NCI-H146 (cell line): ENCODE results near the gene TFB2M.

ENCODE experiments used
- DNase-seq: peaks from one replicate; lab custom pipeline; 2025; lab: John Stamatoyannopoulos, UW

Gene TFB2M

DNA sequence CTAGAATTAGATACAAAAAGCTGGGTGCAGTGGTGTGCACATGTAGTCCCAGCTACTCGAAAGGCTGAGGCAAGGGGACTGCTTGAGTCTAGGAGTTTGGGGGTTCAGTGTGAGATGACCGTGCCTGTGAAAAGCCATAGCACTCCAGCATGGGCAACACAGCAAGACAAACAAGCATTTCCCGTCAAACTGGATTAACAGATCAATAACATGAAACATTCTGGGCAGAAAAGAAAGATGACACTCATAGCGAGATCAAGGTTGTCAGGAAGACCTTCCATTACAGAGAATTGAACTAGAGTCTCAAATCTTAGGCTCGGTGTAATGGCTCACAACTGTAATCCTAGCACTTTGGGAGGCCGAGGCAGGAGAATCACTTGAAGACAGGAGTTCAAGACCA, 14.0 kb downstream of the TFB2M start:
- no peak for DNase-seq

- DNase-seq, result no peak
These were observed 15.7 kb downstream of the TFB2M start for GRCh38 chr1:246550402-246550801.

DNA sequence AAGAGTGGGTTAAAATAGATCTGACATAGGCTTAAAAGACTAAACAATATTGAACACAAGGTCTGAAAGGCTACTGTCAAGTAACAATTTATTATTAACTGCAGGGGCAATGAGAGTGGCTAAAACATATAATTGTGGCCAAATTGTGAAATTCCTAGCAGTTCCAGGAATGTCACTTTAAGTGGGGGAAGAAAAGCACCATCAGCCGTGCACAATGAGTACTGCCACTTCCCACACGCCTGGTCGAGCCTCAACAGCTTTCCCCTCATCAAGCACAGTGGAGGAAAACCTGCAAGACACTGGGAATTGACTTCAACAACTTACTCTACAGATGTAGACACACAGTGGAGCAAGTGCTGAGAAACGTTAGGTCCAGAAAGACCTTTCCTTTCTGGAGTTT, 16.4 kb downstream of the TFB2M start:
- DNase-seq, result no peak

- no peak for DNase-seq
These were observed 22.1 kb downstream of the TFB2M start for GRCh38 chr1:246544001-246544400.

- no peak for DNase-seq
These were observed 25.1 kb downstream of the TFB2M start for GRCh38 chr1:246540738-246541491.

DNA sequence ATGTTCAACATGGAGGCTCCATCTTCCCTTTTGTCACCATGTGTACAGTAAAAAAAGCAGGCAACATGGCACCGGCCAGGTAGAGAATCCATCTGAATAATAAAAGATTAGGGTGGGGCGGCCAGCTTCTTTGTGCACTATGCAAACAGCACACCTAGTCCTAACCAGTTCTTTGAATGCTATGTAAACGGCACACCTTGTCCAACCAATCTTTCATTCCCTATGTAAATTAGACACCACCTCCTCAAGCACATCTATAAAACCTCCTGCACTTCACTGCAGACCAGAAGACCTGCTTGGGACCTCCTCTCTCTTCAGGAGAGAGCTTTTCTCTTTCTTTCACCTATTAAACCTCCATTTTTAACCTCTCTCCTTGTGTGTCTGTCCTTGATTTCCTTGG, 28.2 kb downstream of the TFB2M start:
- peak; percentile 89 for DNase-seq

- DNase-seq, result no peak
These were observed 28.6 kb downstream of the TFB2M start for GRCh38 chr1:246537441-246537840.

- DNase-seq, result no peak
These were observed 31.9 kb downstream of the TFB2M start for GRCh38 chr1:246534114-246534513.

GRCh38 chr1:246533371-246533905, 32.6 kb downstream of the TFB2M start:
- no peak for DNase-seq

DNA sequence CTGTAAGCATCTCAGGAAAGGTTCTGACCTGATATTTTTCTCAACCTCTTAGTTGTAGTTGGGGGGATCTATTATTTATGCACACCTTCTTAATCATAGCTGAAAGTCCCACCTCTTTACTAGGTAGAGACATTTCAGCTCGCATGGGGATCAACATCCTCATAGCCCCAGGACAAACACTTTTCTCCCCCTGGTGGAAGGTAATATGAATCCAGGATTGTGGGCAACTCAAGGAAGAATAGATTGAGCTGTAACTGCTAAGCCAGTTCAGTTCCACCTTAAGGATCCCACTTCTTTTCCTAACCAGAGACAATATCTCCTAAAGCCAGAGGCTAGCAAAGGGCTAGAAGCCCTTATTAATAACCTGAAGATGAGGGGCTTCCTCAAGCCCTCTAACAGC, 33.5 kb downstream of the TFB2M start:
- no peak for DNase-seq

GRCh38 chr1:246530482-246530881, 35.6 kb downstream of the TFB2M start:
- no peak for DNase-seq

GRCh38 chr1:246528933-246529731, 36.9 kb downstream of the TFB2M start:
- DNase-seq, result no peak

- DNase-seq, result no peak
These were observed 38.5 kb downstream of the TFB2M start for GRCh38 chr1:246527402-246528088.

DNA sequence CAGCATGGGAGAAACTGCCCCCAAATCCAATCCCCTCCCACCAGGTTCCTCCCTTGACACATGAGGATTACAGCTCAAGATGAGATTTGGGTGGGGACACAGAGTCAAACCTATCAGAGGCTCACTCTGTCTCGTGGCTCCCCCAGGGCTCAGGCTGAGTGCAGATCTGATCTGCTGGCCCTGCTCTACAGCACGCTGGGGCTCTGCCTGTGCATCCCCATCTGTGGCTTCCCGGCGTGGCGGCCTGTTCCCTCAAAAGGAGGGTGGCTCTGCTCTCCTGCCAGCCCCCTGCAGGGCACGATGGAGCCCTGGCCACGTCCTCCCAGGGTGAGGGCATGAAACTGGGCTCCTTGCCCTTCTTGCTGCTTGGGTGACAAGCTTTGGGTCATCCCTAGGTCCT, 39.1 kb downstream of the TFB2M start:
- DNase-seq, result no peak

- DNase-seq, result no peak
These were observed 39.7 kb downstream of the TFB2M start for GRCh38 chr1:246526380-246526779.

GRCh38 chr1:246519514-246519913, 46.5 kb downstream of the TFB2M start:
- DNase-seq, result no peak

GRCh38 chr1:246518456-246519205, 47.4 kb downstream of the TFB2M start:
- no peak for DNase-seq

DNA sequence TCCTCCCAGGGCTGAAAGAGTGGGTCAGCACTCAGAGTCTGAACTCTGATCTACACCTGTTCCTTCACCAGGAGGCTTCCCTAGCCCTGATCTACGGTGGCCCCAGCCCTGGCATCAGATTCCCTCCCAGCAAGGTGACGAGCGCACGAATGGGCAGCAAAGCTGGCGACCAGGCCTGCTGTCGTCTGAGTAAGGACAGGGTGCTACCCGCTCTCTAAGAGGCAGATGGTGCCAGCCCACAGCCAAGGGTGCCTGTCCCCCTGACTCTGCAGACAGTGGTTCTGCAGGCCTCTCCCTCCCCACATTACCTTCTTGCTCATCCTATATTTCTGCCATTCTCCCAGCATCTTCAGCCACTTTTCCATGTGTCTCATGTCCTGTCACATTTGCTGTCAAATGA, 48.7 kb downstream of the TFB2M start:
- no peak for DNase-seq

DNA sequence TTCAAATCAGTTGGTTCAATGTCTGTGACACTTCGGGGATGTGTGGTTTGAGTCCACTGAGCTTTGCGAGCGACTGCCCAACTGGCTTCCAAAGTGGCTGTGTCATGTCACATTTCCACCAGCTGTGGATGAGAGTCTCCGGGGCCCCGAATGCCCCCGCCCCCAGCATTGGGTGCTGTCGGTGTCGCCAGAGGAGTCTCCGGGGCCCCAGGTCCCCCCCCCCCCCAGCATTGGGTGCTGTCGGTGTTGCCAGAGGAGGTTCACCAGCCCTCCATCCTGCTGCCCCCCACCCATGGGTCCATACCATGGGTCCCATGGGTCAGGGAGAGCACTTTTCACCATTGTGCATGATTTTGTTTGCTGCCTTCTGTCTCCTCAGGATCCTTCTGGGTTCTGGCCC, 49.9 kb downstream of the TFB2M start:
- DNase-seq, result no peak

GRCh38 chr1:246515390-246516005, 50.6 kb downstream of the TFB2M start:
- DNase-seq, result no peak

- DNase-seq, result no peak
These were observed 52.3 kb downstream of the TFB2M start for GRCh38 chr1:246513619-246514343.
